Measurements from ENCODE around the gene ORC2.

DNA sequence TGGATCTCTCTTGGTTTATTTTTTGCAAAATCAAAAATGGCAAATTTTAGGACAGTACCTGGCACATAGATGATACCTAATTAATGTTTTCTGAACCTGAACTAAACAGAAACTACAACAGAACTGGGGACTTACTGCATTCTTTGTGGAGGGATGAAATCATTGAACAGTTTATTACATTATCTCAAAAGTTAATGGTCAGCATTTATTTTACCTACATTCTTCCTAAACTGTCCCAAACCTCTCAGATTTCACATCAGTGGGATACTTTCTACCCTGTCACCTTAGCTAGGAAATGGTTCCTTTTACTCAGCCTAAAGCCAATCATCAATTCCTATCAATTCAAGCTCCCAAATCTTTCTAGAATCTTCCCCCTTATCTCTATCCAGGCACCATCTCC, 64.0 kb downstream of the ORC2 start:
- TF ChIP-seq, protein P1, sequence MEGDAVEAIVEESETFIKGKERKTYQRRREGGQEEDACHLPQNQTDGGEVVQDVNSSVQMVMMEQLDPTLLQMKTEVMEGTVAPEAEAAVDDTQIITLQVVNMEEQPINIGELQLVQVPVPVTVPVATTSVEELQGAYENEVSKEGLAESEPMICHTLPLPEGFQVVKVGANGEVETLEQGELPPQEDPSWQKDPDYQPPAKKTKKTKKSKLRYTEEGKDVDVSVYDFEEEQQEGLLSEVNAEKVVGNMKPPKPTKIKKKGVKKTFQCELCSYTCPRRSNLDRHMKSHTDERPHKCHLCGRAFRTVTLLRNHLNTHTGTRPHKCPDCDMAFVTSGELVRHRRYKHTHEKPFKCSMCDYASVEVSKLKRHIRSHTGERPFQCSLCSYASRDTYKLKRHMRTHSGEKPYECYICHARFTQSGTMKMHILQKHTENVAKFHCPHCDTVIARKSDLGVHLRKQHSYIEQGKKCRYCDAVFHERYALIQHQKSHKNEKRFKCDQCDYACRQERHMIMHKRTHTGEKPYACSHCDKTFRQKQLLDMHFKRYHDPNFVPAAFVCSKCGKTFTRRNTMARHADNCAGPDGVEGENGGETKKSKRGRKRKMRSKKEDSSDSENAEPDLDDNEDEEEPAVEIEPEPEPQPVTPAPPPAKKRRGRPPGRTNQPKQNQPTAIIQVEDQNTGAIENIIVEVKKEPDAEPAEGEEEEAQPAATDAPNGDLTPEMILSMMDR (IDR thresholded peaks at IDR 0.05) = no peak
- TF ChIP-seq RFX5 (IDR thresholded peaks at IDR 0.05; ENCODE audit: low read length) = no peak
- no peak for TF ChIP-seq POLR2AphosphoS5 (IDR thresholded peaks at IDR 0.05; ENCODE audit: low read depth, low read length)
- TF ChIP-seq NRF1 (IDR thresholded peaks at IDR 0.05; ENCODE audit: low read depth, low read length) = no peak
- TF ChIP-seq, protein P2, sequence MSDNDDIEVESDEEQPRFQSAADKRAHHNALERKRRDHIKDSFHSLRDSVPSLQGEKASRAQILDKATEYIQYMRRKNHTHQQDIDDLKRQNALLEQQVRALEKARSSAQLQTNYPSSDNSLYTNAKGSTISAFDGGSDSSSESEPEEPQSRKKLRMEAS (IDR thresholded peaks at IDR 0.05; ENCODE audit: low read depth) = no peak
- no peak for TF ChIP-seq EP300 (IDR thresholded peaks at IDR 0.05; ENCODE audit: borderline replicate concordance in 1 of 2, low read depth in 1 of 2, low read length in 1 of 2)
- TF ChIP-seq NFIC (IDR thresholded peaks at IDR 0.05; ENCODE audit: borderline replicate concordance) = no peak
- no peak for TF ChIP-seq FOSL2 (IDR thresholded peaks at IDR 0.05; ENCODE audit: borderline replicate concordance, low read depth)
- TF ChIP-seq, protein P3, sequence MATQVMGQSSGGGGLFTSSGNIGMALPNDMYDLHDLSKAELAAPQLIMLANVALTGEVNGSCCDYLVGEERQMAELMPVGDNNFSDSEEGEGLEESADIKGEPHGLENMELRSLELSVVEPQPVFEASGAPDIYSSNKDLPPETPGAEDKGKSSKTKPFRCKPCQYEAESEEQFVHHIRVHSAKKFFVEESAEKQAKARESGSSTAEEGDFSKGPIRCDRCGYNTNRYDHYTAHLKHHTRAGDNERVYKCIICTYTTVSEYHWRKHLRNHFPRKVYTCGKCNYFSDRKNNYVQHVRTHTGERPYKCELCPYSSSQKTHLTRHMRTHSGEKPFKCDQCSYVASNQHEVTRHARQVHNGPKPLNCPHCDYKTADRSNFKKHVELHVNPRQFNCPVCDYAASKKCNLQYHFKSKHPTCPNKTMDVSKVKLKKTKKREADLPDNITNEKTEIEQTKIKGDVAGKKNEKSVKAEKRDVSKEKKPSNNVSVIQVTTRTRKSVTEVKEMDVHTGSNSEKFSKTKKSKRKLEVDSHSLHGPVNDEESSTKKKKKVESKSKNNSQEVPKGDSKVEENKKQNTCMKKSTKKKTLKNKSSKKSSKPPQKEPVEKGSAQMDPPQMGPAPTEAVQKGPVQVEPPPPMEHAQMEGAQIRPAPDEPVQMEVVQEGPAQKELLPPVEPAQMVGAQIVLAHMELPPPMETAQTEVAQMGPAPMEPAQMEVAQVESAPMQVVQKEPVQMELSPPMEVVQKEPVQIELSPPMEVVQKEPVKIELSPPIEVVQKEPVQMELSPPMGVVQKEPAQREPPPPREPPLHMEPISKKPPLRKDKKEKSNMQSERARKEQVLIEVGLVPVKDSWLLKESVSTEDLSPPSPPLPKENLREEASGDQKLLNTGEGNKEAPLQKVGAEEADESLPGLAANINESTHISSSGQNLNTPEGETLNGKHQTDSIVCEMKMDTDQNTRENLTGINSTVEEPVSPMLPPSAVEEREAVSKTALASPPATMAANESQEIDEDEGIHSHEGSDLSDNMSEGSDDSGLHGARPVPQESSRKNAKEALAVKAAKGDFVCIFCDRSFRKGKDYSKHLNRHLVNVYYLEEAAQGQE (IDR thresholded peaks at IDR 0.05; ENCODE audit: low read depth, low read length) = no peak
- TF ChIP-seq SIN3A (IDR thresholded peaks at IDR 0.05; ENCODE audit: borderline replicate concordance, low read depth, low read length) = no peak
- no peak for TF ChIP-seq CHD2 (IDR thresholded peaks at IDR 0.05; ENCODE audit: low read length, partially characterized antibody)
- TF ChIP-seq ELF1 (IDR thresholded peaks at IDR 0.05) = no peak
- TF ChIP-seq TCF12 (IDR thresholded peaks at IDR 0.05) = no peak
- TF ChIP-seq, protein P4, sequence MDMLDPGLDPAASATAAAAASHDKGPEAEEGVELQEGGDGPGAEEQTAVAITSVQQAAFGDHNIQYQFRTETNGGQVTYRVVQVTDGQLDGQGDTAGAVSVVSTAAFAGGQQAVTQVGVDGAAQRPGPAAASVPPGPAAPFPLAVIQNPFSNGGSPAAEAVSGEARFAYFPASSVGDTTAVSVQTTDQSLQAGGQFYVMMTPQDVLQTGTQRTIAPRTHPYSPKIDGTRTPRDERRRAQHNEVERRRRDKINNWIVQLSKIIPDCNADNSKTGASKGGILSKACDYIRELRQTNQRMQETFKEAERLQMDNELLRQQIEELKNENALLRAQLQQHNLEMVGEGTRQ (IDR thresholded peaks at IDR 0.05; ENCODE audit: borderline replicate concordance, low read depth, low read length) = no peak

All from SK-N-SH (cell line).